H1 (cell line): ENCODE measurements around the gene HDAC3. TPM values are rescaled to one million over a fixed set of nuclear protein-coding genes. Genes with fewer than 3 reads are reported as not detected.

Experiments used
- CTCF ChIA-PET: fragments of 300-600 bp; sonication (Branson Sonifier 250); formaldehyde crosslinking; loops from one replicate; lab custom pipeline; 2021; ENCODE audit not compliant: partially characterized antibody; lab: Charles Lee
- POLR2A ChIA-PET: fragments of 300-600 bp; sonication (Branson Sonifier 250); formaldehyde crosslinking; loops from one replicate; lab custom pipeline; 2021; ENCODE audit warnings: inconsistent platforms; ENCODE audit not compliant: partially characterized antibody; lab: Charles Lee
- DNase-seq, 2 experiments: peaks; one replicate each; pipeline versions ENCODE4 v3.0.0 to v3.0.0-alpha.2; 2010 to 2022; ENCODE audit warnings: low spot score in 2 of 2, low read depth in 1 of 2, mixed read lengths in 1 of 2
- FAIRE-seq: peaks from 2 replicates; lab custom pipeline; 2011; peaks lifted over from hg19 to GRCh38; lab: Jason Lieb, UNC
- H2AFZ ChIP-seq: 2 replicates; pipeline ENCODE4 v1.8.1; 2012; ENCODE audit warnings: low read length, inconsistent platforms
- H2AK5ac ChIP-seq: 2 replicates; pipeline ENCODE4 v1.6.1; 2013; ENCODE audit warnings: low read depth, low read length
- H2BK120ac ChIP-seq: replicated peaks from 2 replicates; pipeline ENCODE3; 2013; ENCODE audit warnings: low read depth, low read length, inconsistent platforms
- H2BK12ac ChIP-seq: 2 replicates; pipeline ENCODE4 v1.6.1; 2013; ENCODE audit warnings: low read depth, low read length
- H2BK15ac ChIP-seq: 2 replicates; pipeline ENCODE4 v1.6.1; 2013; ENCODE audit warnings: low read length
- H2BK20ac ChIP-seq: 2 replicates; pipeline ENCODE4 v1.6.1; 2013; ENCODE audit warnings: low read length
- H2BK5ac ChIP-seq: 2 replicates; pipeline ENCODE4 v1.6.1; 2013; ENCODE audit warnings: low read depth, low read length
- H3K14ac ChIP-seq: 2 replicates; pipeline ENCODE4 v1.6.1; 2013; ENCODE audit warnings: inconsistent platforms; ENCODE audit not compliant: insufficient read length
- H3K18ac ChIP-seq: 2 replicates; pipeline ENCODE4 v1.6.1; 2013; ENCODE audit warnings: low read length; ENCODE audit errors: extremely low read depth
- H3K23ac ChIP-seq: 2 replicates; pipeline ENCODE4 v1.6.1; 2013; ENCODE audit warnings: inconsistent platforms; ENCODE audit not compliant: insufficient read length
- H3K23me2 ChIP-seq: 2 replicates; pipeline ENCODE4 v1.6.1; 2013; ENCODE audit warnings: low read depth, low read length
- H3K27ac ChIP-seq: 2 replicates; pipeline ENCODE4 v1.6.1; 2011; ENCODE audit warnings: low read depth, low read length, inconsistent platforms
- H3K27me3 ChIP-seq, 4 experiments: replicated peaks in 1 of 4; 1 replicate in 1 of 4; 2 replicates in 3 of 4; pipeline versions ENCODE4 v1.6.1 to v1.8.1; 2011 to 2013; ENCODE audit warnings: low read length in 3 of 4, mild to moderate bottlenecking in 3 of 4, inconsistent platforms in 2 of 4, mixed read lengths in 2 of 4, moderate library complexity in 1 of 4; ENCODE audit not compliant: control insufficient read depth in 3 of 4, insufficient read depth in 3 of 4; ENCODE audit errors: extremely low read depth in 1 of 4
- H3K36me3 ChIP-seq, 4 experiments: 2 replicates each; pipeline versions ENCODE4 v1.6.1 to v1.8.1; 2011 to 2013; ENCODE audit warnings: mild to moderate bottlenecking in 4 of 4, low read length in 3 of 4, moderate library complexity in 2 of 4, control low read depth in 1 of 4, inconsistent platforms in 1 of 4; ENCODE audit not compliant: insufficient read depth in 4 of 4, control insufficient read depth in 2 of 4
- H3K4ac ChIP-seq: replicated peaks from 2 replicates; pipeline ENCODE3; 2013; ENCODE audit warnings: low read length, low read depth, mixed read lengths, inconsistent platforms; ENCODE audit not compliant: insufficient read length
- H3K4me1 ChIP-seq, 4 experiments: replicated peaks in 1 of 4; 1 replicate in 1 of 4; 2 replicates in 3 of 4; pipeline versions ENCODE4 v1.6.1 to v1.8.1; 2011 to 2013; ENCODE audit warnings: low read length in 3 of 4, inconsistent platforms in 2 of 4, mixed read lengths in 1 of 4; ENCODE audit not compliant: insufficient read depth in 4 of 4, control insufficient read depth in 3 of 4
- H3K4me2 ChIP-seq, 2 experiments: 2 replicates each; pipeline versions ENCODE4 v1.6.1 to v1.8.1; 2011 to 2013; ENCODE audit warnings: low read depth in 2 of 2, low read length in 2 of 2, control low read depth in 1 of 2, inconsistent platforms in 1 of 2, mild to moderate bottlenecking in 1 of 2; ENCODE audit not compliant: insufficient read depth in 1 of 2
- H3K4me3 ChIP-seq, 4 experiments: fragments of 200-600, 300-600 bp in 1 of 4; sonication (generic), shearing (Covaris generic), sonication (Bioruptor Twin) in 1 of 4; 2 replicates each; pipeline versions ENCODE4 v1.5.1 to v1.8.1; 2011 to 2016; ENCODE audit warnings: low read length in 4 of 4, low read depth in 3 of 4, control low read depth in 2 of 4, inconsistent platforms in 2 of 4, mild to moderate bottlenecking in 2 of 4, mixed read lengths in 1 of 4, moderate library complexity in 1 of 4; ENCODE audit not compliant: insufficient read depth in 2 of 4; ENCODE audit errors: extremely low read depth in 1 of 4
- H3K56ac ChIP-seq: replicated peaks from 2 replicates; pipeline ENCODE3; 2013; ENCODE audit warnings: low read depth, mild to moderate bottlenecking, mixed read lengths, low read length, inconsistent platforms; ENCODE audit not compliant: insufficient read length
- H3K79me1 ChIP-seq: 2 replicates; pipeline ENCODE4 v1.6.1; 2013; ENCODE audit warnings: low read depth, low read length, control low read depth
- H3K79me2 ChIP-seq, 2 experiments: 2 replicates each; pipeline versions ENCODE4 v1.6.1 to v1.8.1; 2012 to 2013; ENCODE audit warnings: low read length in 2 of 2, mild to moderate bottlenecking in 2 of 2, inconsistent platforms in 1 of 2; ENCODE audit not compliant: insufficient read depth in 2 of 2, control insufficient read depth in 1 of 2
- H3K9ac ChIP-seq, 4 experiments: replicated peaks in 1 of 4; 1 replicate in 1 of 4; 2 replicates in 3 of 4; pipeline versions ENCODE4 v1.6.1 to v1.8.1; 2011 to 2013; ENCODE audit warnings: low read depth in 3 of 4, low read length in 3 of 4, control low read depth in 2 of 4, mild to moderate bottlenecking in 2 of 4, moderate library complexity in 2 of 4, inconsistent platforms in 1 of 4; ENCODE audit errors: extremely low read depth in 1 of 4
- H3K9me3 ChIP-seq, 2 experiments: 2 replicates each; pipeline versions ENCODE4 v1.6.1 to v1.8.1; 2012 to 2013; ENCODE audit warnings: mild to moderate bottlenecking in 2 of 2, moderate library complexity in 2 of 2, control low read depth in 1 of 2, inconsistent platforms in 1 of 2, low read depth in 1 of 2, low read length in 1 of 2, mixed read lengths in 1 of 2; ENCODE audit not compliant: insufficient read depth in 2 of 2
- H4K20me1 ChIP-seq, 2 experiments: replicated peaks in 1 of 2; 2 replicates each; pipeline versions ENCODE3 to v1.8.1; 2011 to 2013; ENCODE audit warnings: inconsistent platforms in 2 of 2, low read length in 2 of 2, mild to moderate bottlenecking in 1 of 2; ENCODE audit not compliant: insufficient read depth in 2 of 2, control insufficient read depth in 1 of 2
- H4K5ac ChIP-seq: 2 replicates; pipeline ENCODE4 v1.6.1; 2013; ENCODE audit warnings: low read length, low read depth, mixed read lengths, inconsistent platforms; ENCODE audit not compliant: insufficient read length
- H4K8ac ChIP-seq: 2 replicates; pipeline ENCODE4 v1.8.0; 2013; ENCODE audit warnings: mild to moderate bottlenecking, moderate library complexity, low read length, inconsistent platforms; ENCODE audit not compliant: insufficient read depth; ENCODE audit errors: extremely low read depth
- H4K91ac ChIP-seq: replicated peaks from 2 replicates; pipeline ENCODE3; 2013; ENCODE audit warnings: low read length, mixed read lengths, inconsistent platforms; ENCODE audit not compliant: insufficient read length
- WGBS, 2 experiments: shearing (Covaris generic) in 1 of 2; methylation state at CpG; one replicate each; pipeline versions ENCODE4 v1.1.6 to v1.1.7; 2013 to 2015; ENCODE audit warnings: low lambda C conversion rate in 2 of 2, mixed read lengths in 2 of 2, inconsistent platforms in 1 of 2, low coverage in 1 of 2, missing lambda C conversion rate in 1 of 2; ENCODE audit not compliant: insufficient replicate concordance in 2 of 2, insufficient coverage in 1 of 2, insufficient read length in 1 of 2; ENCODE audit errors: extremely low coverage in 1 of 2, missing lambda C conversion rate in 1 of 2; 5-methylcytosine and 5-hydroxymethylcytosine counted together
- polyA plus RNA-seq, 7 experiments: library from polyadenylated mRNA; depleted of rRNA in 3 of 7; stranded (reverse) in 5 of 7; unstranded in 2 of 7; fragments of >200 nt in 5 of 7; fragments of 200-250 nt in 2 of 7; gene quantifications; 1 replicate in 5 of 7; 2 replicates in 1 of 7; 4 replicates in 1 of 7; pipeline versions ENCODE4 v1.2.1 to v1.2.3, GENCODE V29; 2011 to 2013; ENCODE audit warnings: missing spikeins in 2 of 7, mixed read lengths in 2 of 7
- total RNA-seq: library from RNA; stranded (reverse); fragmentation: NEBNext Ultra II Directional; extraction: Animal tissue kit (Norgen Biotek cat#: 25700); gene quantifications from 2 replicates; pipeline ENCODE4 v1.2.1, GENCODE V29; 2021

Gene HDAC3
- total and polyA plus RNA-seq, 2 of the 8 experiments (the other 6 are each of a cell fraction or from before 2014, with no cell fraction given): 99.0 to 120 TPM

- H4K5ac ChIP-seq: no peak overlapping the region
- H3K56ac ChIP-seq: no peak overlapping the region
- no peak overlapping the region for H3K4ac ChIP-seq
- H2BK5ac ChIP-seq: no peak overlapping the region
- peaks cover 4 to 13% of the 10 kb centered on the region in 2 experiments for H4K20me1 ChIP-seq
- peaks cover 10 to 48% of the 10 kb centered on the region in 2 experiments for H3K79me2 ChIP-seq
- H2AK5ac ChIP-seq: no peak overlapping the region
- ChIA-PET POLR2A (interaction anchor here (1.2 to 6.8 kb wide), 3 partner anchors 10 to 17 kb away, joined by 3 to 96 read pairs (median 75); partner anchors contain the start of genes DIAPH1 and FCHSD1), CTCF (interaction anchor here (1.3 to 10.3 kb wide), 5 partner anchors 10 to 42 kb away, joined by 3 to 117 read pairs (median 9); partner anchors contain the start of gene DIAPH1)
- H3K9me3 ChIP-seq: no peaks in the 10 kb centered on the region
- no peak overlapping the region for H3K18ac ChIP-seq
- H4K8ac ChIP-seq: no peak overlapping the region; the same call in 1 of the 2 replicates
- no peak overlapping the region for H3K14ac ChIP-seq
- FAIRE-seq (no peak), DNase-seq (no peak)
- H3K27me3 ChIP-seq: peaks cover 0 to 4% (median 0%) of the 10 kb centered on the region in 4 experiments; a peak in 1 of 7 replicates
- H3K27ac ChIP-seq: no peak overlapping the region
- no peak overlapping the region for H3K9ac ChIP-seq
- peaks cover 14% of the 10 kb centered on the region for H3K23me2 ChIP-seq
- H2BK12ac ChIP-seq: no peak overlapping the region
- 91% methylated on average over 6 of the region's 6 CpGs; no CpG with 5 or more reads in 1 of the 2 experiments for WGBS, 2 experiments
- no peak overlapping the region for H4K91ac ChIP-seq
- no peak overlapping the region for H3K23ac ChIP-seq
- H3K4me2 ChIP-seq: no peak overlapping the region; a peak in 1 of 4 replicates
- H3K36me3 ChIP-seq: peaks cover 0 to 16% (median 1%) of the 10 kb centered on the region in 4 experiments; a peak in 3 of 8 replicates
- no peak overlapping the region for H2BK120ac ChIP-seq
- no peak overlapping the region for H3K4me3 ChIP-seq
- H3K79me1 ChIP-seq: peaks cover 12% of the 10 kb centered on the region
- no peak overlapping the region for H2BK15ac ChIP-seq
- H2AFZ ChIP-seq: no peak overlapping the region
- no peak overlapping the region for H2BK20ac ChIP-seq
- H3K4me1 ChIP-seq: peaks cover 0 to 5% (median 3%) of the 10 kb centered on the region in 4 experiments; a peak in 5 of 7 replicates
Measured at GRCh38 chr5:141634720-141635119, 1.9 kb downstream of the HDAC3 start.
